ENCODE data around the gene EXOC1L. TPM values are rescaled to one million over a fixed set of nuclear protein-coding genes. Genes with fewer than 3 reads are reported as not detected.

Gene EXOC1L
- total RNA-seq, 1 experiment from 2014 or later = not detected

- intact Hi-C loops (cut with micrococcal nuclease) = no loop called here
- BruUV-seq (replicated peaks) = no TSS peak
- CTCF ChIA-PET = no interaction called here
These were observed 18.8 kb downstream of the EXOC1L start for GRCh38 chr4:55838356-55838755.

GRCh38 chr4:55838952-55839351 is 19.4 kb downstream of the EXOC1L start:
- ChIA-PET POLR2A (no interaction called here), RAD21 (ENCODE audit: low non-redundant PET in 1 of 2, low total read pairs in 2 of 2, uncharacterized antibody in 2 of 2, unreplicated experiment in 2 of 2) (no interaction called here), CTCF (no interaction called here)
- no peak for ATAC-seq
- H3K27me3 ChIP-seq (ENCODE audit: insufficient read depth, low read length) = no peaks in the 10 kb centered on the region
- H3K4me3 ChIP-seq (replicated peaks in 1 of 2; ENCODE audit: low read depth in 1 of 2, low read length in 2 of 2) = no peak overlapping the region
- no peaks in the 10 kb centered on the region for H3K4me1 ChIP-seq (ENCODE audit: control insufficient read depth in 1 of 2, insufficient read depth in 2 of 2, low read length in 2 of 2)
- H3K9me3 ChIP-seq (ENCODE audit: control insufficient read depth in 1 of 2, insufficient read depth in 1 of 2, low read depth in 1 of 2, low read length in 2 of 2) = no peaks in the 10 kb centered on the region
- no TSS peak for BruUV-seq (replicated peaks)
- no peak overlapping the region for H3K4me2 ChIP-seq (ENCODE audit: low read length)
- H3K79me2 ChIP-seq (ENCODE audit: insufficient read depth, low read length) = no peaks in the 10 kb centered on the region
- DNase-seq (ENCODE audit: low read depth, low spot score) = no peak
- no peak overlapping the region for H2AFZ ChIP-seq (ENCODE audit: low read depth, low read length, poor library complexity, severe bottlenecking)
- H3K9ac ChIP-seq (ENCODE audit: low read length) = no peak overlapping the region
- no peaks in the 10 kb centered on the region for H3K9me2 ChIP-seq (ENCODE audit: insufficient read depth)
- no peaks in the 10 kb centered on the region for H4K20me1 ChIP-seq (ENCODE audit: insufficient read depth)
- no peak overlapping the region for H3K27ac ChIP-seq (ENCODE audit: low read depth, low read length)
- intact Hi-C loops (cut with micrococcal nuclease) = no loop called here
- no peaks in the 10 kb centered on the region for H3K36me3 ChIP-seq (ENCODE audit: control insufficient read depth in 1 of 2, insufficient read depth in 2 of 2, low read length in 2 of 2)
- TF ChIP-seq JUND (IDR thresholded peaks at IDR 0.05) = no peak
- no peak for TF ChIP-seq EGR1 (IDR thresholded peaks at IDR 0.05; ENCODE audit: low read depth)
- TF ChIP-seq CEBPB (IDR thresholded peaks at IDR 0.05; ENCODE audit: low read depth) = no peak
- no peak for TF ChIP-seq CTCF (IDR thresholded peaks at IDR 0.05 in 2 of 3, conservative IDR thresholded peaks at IDR 0.05 in 1 of 3; ENCODE audit: borderline replicate concordance in 1 of 3, insufficient read depth in 1 of 3, low read depth in 2 of 3, low read length in 2 of 3)
- no peak for TF ChIP-seq SRF (IDR thresholded peaks at IDR 0.05; ENCODE audit: low read depth)
- no peak for TF ChIP-seq POLR2AphosphoS5 (IDR thresholded peaks at IDR 0.05; ENCODE audit: low read depth, low read length)
- TF ChIP-seq ZFX (IDR thresholded peaks at IDR 0.05) = no peak
- no peak for TF ChIP-seq ATF3 (IDR thresholded peaks at IDR 0.05)
- TF ChIP-seq ZBTB33 (IDR thresholded peaks at IDR 0.05; ENCODE audit: extremely low read depth, insufficient replicate concordance, low read length) = no peak
- no peak for TF ChIP-seq ZNF274 (IDR thresholded peaks at IDR 0.05; ENCODE audit: low read depth, low read length)

More at GRCh38 chr4:55838356-55838755, 18.8 kb downstream of the EXOC1L start:
- H3K4me1 ChIP-seq (ENCODE audit: control insufficient read depth in 1 of 2, insufficient read depth in 2 of 2, low read length in 2 of 2) = no peaks in the 10 kb centered on the region
- no peak overlapping the region for H3K9ac ChIP-seq (ENCODE audit: low read length)
- no peaks in the 10 kb centered on the region for H3K79me2 ChIP-seq (ENCODE audit: insufficient read depth, low read length)
- H3K36me3 ChIP-seq (ENCODE audit: control insufficient read depth in 1 of 2, insufficient read depth in 2 of 2, low read length in 2 of 2) = no peaks in the 10 kb centered on the region
- H2AFZ ChIP-seq (ENCODE audit: low read depth, low read length, poor library complexity, severe bottlenecking) = no peak overlapping the region
- no peaks in the 10 kb centered on the region for H3K27me3 ChIP-seq (ENCODE audit: insufficient read depth, low read length)
- H3K27ac ChIP-seq (ENCODE audit: low read depth, low read length) = no peak overlapping the region
- RAD21 ChIA-PET (ENCODE audit: low non-redundant PET in 1 of 2, low total read pairs in 2 of 2, uncharacterized antibody in 2 of 2, unreplicated experiment in 2 of 2) = no interaction called here
- DNase-seq (ENCODE audit: low read depth, low spot score) = no peak
- no peak for ATAC-seq
- H3K4me2 ChIP-seq (ENCODE audit: low read length) = no peak overlapping the region
- TF ChIP-seq ZBTB33 (IDR thresholded peaks at IDR 0.05; ENCODE audit: extremely low read depth, insufficient replicate concordance, low read length) (no peak), JUND (IDR thresholded peaks at IDR 0.05) (no peak), SIN3A (IDR thresholded peaks at IDR 0.05; ENCODE audit: low read depth) (no peak), FOSL1 (IDR thresholded peaks at IDR 0.05; ENCODE audit: low read depth) (no peak), YY1 (IDR thresholded peaks at IDR 0.05; ENCODE audit: extremely low read depth, insufficient replicate concordance, low read depth, low read length) (no peak)
- POLR2A ChIA-PET = no interaction called here
- no peaks in the 10 kb centered on the region for H3K9me2 ChIP-seq (ENCODE audit: insufficient read depth)
- no peaks in the 10 kb centered on the region for H3K9me3 ChIP-seq (ENCODE audit: control insufficient read depth in 1 of 2, insufficient read depth in 1 of 2, low read depth in 1 of 2, low read length in 2 of 2)
- no peak overlapping the region for H3K4me3 ChIP-seq (replicated peaks in 1 of 2; ENCODE audit: low read depth in 1 of 2, low read length in 2 of 2)
- H4K20me1 ChIP-seq (ENCODE audit: insufficient read depth) = no peaks in the 10 kb centered on the region

Data from HCT116 (cell line).